Measurements from ENCODE around the gene RASAL1. TPM values are rescaled to one million over a fixed set of nuclear protein-coding genes. Genes with fewer than 3 reads are reported as not detected.

Gene RASAL1
- total and polyA plus RNA-seq, 2 experiments from 2014 or later = not detected

GRCh38 chr12:113105606-113106271, 29.8 kb downstream of the RASAL1 start:
- Histone ChIP-seq H3K36me3 (ENCODE audit: low read depth) (no peaks in the 10 kb centered on the region), H2AFZ (no peak overlapping the region), H3K9ac (no peak overlapping the region), H4K20me1 (ENCODE audit: insufficient read depth) (no peaks in the 10 kb centered on the region), H3F3A (ENCODE audit: insufficient read depth) (no peaks in the 10 kb centered on the region), H3K79me2 (ENCODE audit: insufficient read depth) (no peaks in the 10 kb centered on the region), H3K9me2 (ENCODE audit: insufficient read depth) (no peaks in the 10 kb centered on the region), H3K9me3 (ENCODE audit: low read depth) (no peaks in the 10 kb centered on the region), H3K27ac (no peak overlapping the region), H3K4me2 (ENCODE audit: unreplicated experiment) (no peak overlapping the region), H3K27me3 (replicated peaks; ENCODE audit: insufficient read depth) (no peaks in the 10 kb centered on the region; the same call in 1 of the 2 replicates), H3K4me1 (ENCODE audit: insufficient read depth) (no peaks in the 10 kb centered on the region), H3K4me3 (no peak overlapping the region)
- 73 to 76% methylated on average over 15 of the region's 15 CpGs for WGBS, 2 experiments (ENCODE audit: low coverage in 1 of 2, low lambda C conversion rate in 2 of 2, missing lambda C conversion rate in 2 of 2)
- in situ Hi-C loops (cut with MboI) = no loop called here
- DNase-seq = no peak
- TF ChIP-seq EZH2phosphoT487 (IDR thresholded peaks at IDR 0.05; ENCODE audit: insufficient read depth, low read depth) (no peak), EZH2 (IDR thresholded peaks at IDR 0.05; ENCODE audit: insufficient read depth, poor library complexity, severe bottlenecking) (no peak)

- Histone ChIP-seq H3K36me3 (ENCODE audit: low read depth) (no peaks in the 10 kb centered on the region), H3K79me2 (ENCODE audit: insufficient read depth) (no peaks in the 10 kb centered on the region), H3K4me1 (ENCODE audit: insufficient read depth) (no peaks in the 10 kb centered on the region), H3K27me3 (replicated peaks; ENCODE audit: insufficient read depth) (no peaks in the 10 kb centered on the region; the same call in 1 of the 2 replicates), H3K9ac (no peak overlapping the region), H3K27ac (no peak overlapping the region), H3F3A (ENCODE audit: insufficient read depth) (no peaks in the 10 kb centered on the region), H2AFZ (no peak overlapping the region), H4K20me1 (ENCODE audit: insufficient read depth) (no peaks in the 10 kb centered on the region), H3K9me3 (ENCODE audit: low read depth) (no peaks in the 10 kb centered on the region), H3K4me3 (no peak overlapping the region), H3K4me2 (ENCODE audit: unreplicated experiment) (no peak overlapping the region), H3K9me2 (ENCODE audit: insufficient read depth) (no peaks in the 10 kb centered on the region)
- in situ Hi-C loops (cut with MboI) = no loop called here
- DNase-seq = no peak
- TF ChIP-seq EZH2phosphoT487 (IDR thresholded peaks at IDR 0.05; ENCODE audit: insufficient read depth, low read depth) (no peak), EZH2 (IDR thresholded peaks at IDR 0.05; ENCODE audit: insufficient read depth, poor library complexity, severe bottlenecking) (no peak)
- 50 to 54% methylated on average over 13 of the region's 13 CpGs for WGBS, 2 experiments (ENCODE audit: low coverage in 1 of 2, low lambda C conversion rate in 2 of 2, missing lambda C conversion rate in 2 of 2)
Observed at GRCh38 chr12:113104953-113105510, 30.5 kb downstream of the RASAL1 start.

- Histone ChIP-seq H3K27me3 (replicated peaks; ENCODE audit: insufficient read depth) (no peaks in the 10 kb centered on the region; the same call in 1 of the 2 replicates), H3K9me3 (ENCODE audit: low read depth) (no peaks in the 10 kb centered on the region), H4K20me1 (ENCODE audit: insufficient read depth) (no peaks in the 10 kb centered on the region), H3K4me1 (ENCODE audit: insufficient read depth) (no peaks in the 10 kb centered on the region), H3K9ac (no peak overlapping the region), H3K36me3 (ENCODE audit: low read depth) (no peaks in the 10 kb centered on the region), H3K9me2 (ENCODE audit: insufficient read depth) (no peaks in the 10 kb centered on the region), H3K4me2 (ENCODE audit: unreplicated experiment) (no peak overlapping the region), H3K4me3 (no peak overlapping the region), H3K79me2 (ENCODE audit: insufficient read depth) (no peaks in the 10 kb centered on the region), H3F3A (ENCODE audit: insufficient read depth) (no peaks in the 10 kb centered on the region), H2AFZ (no peak overlapping the region), H3K27ac (no peak overlapping the region)
- TF ChIP-seq EZH2 (IDR thresholded peaks at IDR 0.05; ENCODE audit: insufficient read depth, poor library complexity, severe bottlenecking) (no peak), EZH2phosphoT487 (IDR thresholded peaks at IDR 0.05; ENCODE audit: insufficient read depth, low read depth) (no peak)
- WGBS, 2 experiments (ENCODE audit: low coverage in 1 of 2, low lambda C conversion rate in 2 of 2, missing lambda C conversion rate in 2 of 2) = 6 to 9% methylated on average over 38 to 40 of the region's 43 CpGs
- in situ Hi-C loops (cut with MboI) = no loop called here
- DNase-seq = no peak
Observed at GRCh38 chr12:113103756-113104450, 31.7 kb downstream of the RASAL1 start.

GRCh38 chr12:113102811-113103210, 32.8 kb downstream of the RASAL1 start:
- Histone ChIP-seq H3F3A (ENCODE audit: insufficient read depth) (no peaks in the 10 kb centered on the region), H3K4me3 (no peak overlapping the region), H3K27me3 (replicated peaks; ENCODE audit: insufficient read depth) (no peaks in the 10 kb centered on the region; the same call in 1 of the 2 replicates), H3K9me2 (ENCODE audit: insufficient read depth) (no peaks in the 10 kb centered on the region), H3K4me2 (ENCODE audit: unreplicated experiment) (no peak overlapping the region), H4K20me1 (ENCODE audit: insufficient read depth) (no peaks in the 10 kb centered on the region), H3K79me2 (ENCODE audit: insufficient read depth) (no peaks in the 10 kb centered on the region), H3K9me3 (ENCODE audit: low read depth) (no peaks in the 10 kb centered on the region), H3K27ac (no peak overlapping the region), H3K9ac (no peak overlapping the region), H3K4me1 (ENCODE audit: insufficient read depth) (no peaks in the 10 kb centered on the region), H3K36me3 (ENCODE audit: low read depth) (no peaks in the 10 kb centered on the region), H2AFZ (no peak overlapping the region)
- no peak for TF ChIP-seq EZH2 (IDR thresholded peaks at IDR 0.05; ENCODE audit: insufficient read depth, poor library complexity, severe bottlenecking)
- TF ChIP-seq EZH2phosphoT487 (IDR thresholded peaks at IDR 0.05; ENCODE audit: insufficient read depth, low read depth) = no peak
- in situ Hi-C loops (cut with MboI) = no loop called here
- WGBS, 2 experiments (ENCODE audit: low coverage in 1 of 2, low lambda C conversion rate in 2 of 2, missing lambda C conversion rate in 2 of 2) = 70 to 72% methylated on average over 5 of the region's 5 CpGs
- DNase-seq = no peak
